Fibroblast of villous mesenchyme (primary cell): ENCODE measurements around the gene CCL3. TPM values are rescaled to one million over a fixed set of nuclear protein-coding genes. Genes with fewer than 3 reads are reported as not detected.
"Not testable (repeated sequence)": the region's sequence is repeated elsewhere in the genome, so short reads cannot be mapped to it uniquely, and the experiment has no call there.

Source experiments
- DNase-seq: peaks from one replicate; pipeline ENCODE4 v3.0.0-alpha.2; 2010; ENCODE audit warnings: low read depth
- H3K4me3 ChIP-seq: 2 replicates; pipeline ENCODE4 v1.5.1; 2011; ENCODE audit warnings: low read depth, mild to moderate bottlenecking, low read length
- total RNA-seq: library from RNA; depleted of rRNA; stranded (reverse); fragments of >200 nt; gene quantifications from 2 replicates; pipeline ENCODE4 v1.2.3, GENCODE V29; 2012
- TF ChIP-seq, protein P1 (sequence below): IDR thresholded peaks from 2 replicates; pipeline ENCODE4 v1.5.1; 2012; ENCODE audit warnings: low read depth, mild to moderate bottlenecking, low read length; ENCODE audit not compliant: insufficient read depth

CCL3 gene
- total RNA-seq, 1 donor, result not detected

GRCh38 chr17:36105781-36106492 is 16.0 kb upstream of the CCL3 start:
- TF ChIP-seq, protein P1, sequence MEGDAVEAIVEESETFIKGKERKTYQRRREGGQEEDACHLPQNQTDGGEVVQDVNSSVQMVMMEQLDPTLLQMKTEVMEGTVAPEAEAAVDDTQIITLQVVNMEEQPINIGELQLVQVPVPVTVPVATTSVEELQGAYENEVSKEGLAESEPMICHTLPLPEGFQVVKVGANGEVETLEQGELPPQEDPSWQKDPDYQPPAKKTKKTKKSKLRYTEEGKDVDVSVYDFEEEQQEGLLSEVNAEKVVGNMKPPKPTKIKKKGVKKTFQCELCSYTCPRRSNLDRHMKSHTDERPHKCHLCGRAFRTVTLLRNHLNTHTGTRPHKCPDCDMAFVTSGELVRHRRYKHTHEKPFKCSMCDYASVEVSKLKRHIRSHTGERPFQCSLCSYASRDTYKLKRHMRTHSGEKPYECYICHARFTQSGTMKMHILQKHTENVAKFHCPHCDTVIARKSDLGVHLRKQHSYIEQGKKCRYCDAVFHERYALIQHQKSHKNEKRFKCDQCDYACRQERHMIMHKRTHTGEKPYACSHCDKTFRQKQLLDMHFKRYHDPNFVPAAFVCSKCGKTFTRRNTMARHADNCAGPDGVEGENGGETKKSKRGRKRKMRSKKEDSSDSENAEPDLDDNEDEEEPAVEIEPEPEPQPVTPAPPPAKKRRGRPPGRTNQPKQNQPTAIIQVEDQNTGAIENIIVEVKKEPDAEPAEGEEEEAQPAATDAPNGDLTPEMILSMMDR, result no peak
- DNase-seq, result no peak
- H3K4me3 ChIP-seq, result no peak overlapping the region

DNA sequence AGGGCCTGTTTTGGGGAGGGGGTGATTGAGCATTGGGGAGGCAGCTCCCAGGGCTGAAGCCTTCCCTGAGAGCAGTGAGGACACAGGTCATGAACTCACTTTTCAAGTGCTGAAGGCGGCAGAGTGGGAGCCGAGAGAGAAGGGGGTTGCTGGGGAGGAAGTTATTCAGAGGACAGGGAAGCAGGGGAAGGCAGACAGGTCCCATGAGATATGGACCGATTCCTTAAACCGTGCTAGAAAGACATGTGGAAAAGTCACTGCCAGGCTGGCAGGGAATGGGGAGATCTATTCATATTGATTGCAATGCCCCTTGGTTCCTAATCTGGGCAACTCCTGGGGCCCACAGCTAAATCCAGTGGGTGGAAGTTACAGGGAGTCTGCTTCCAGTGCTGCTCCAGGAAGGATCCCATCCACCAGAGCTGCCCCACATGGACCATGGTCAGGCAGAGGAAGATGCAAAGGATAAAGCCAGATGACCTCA is 14.8 kb upstream of the CCL3 start:
- H3K4me3 ChIP-seq, result no peak overlapping the region
- TF ChIP-seq, protein P1, result no peak
- no peak for DNase-seq

DNA sequence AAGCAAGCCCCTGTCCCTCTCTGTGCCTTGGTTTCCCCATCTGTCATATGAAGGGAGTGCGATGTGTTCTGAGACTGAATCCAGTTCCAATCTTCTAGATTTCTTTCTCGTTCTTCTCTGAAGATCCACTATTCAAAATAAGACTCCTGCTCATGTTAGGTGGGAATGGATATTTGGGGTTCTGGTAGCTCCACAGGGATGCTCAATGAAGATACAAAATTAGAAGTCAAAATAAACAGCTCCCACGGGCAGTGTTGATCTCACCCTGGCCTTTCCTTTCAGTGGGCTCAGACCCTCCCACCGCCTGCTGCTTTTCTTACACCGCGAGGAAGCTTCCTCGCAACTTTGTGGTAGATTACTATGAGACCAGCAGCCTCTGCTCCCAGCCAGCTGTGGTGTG is 14.3 kb upstream of the CCL3 start:
- DNase-seq, H3K4me3 ChIP-seq: not testable (repeated sequence)

DNA sequence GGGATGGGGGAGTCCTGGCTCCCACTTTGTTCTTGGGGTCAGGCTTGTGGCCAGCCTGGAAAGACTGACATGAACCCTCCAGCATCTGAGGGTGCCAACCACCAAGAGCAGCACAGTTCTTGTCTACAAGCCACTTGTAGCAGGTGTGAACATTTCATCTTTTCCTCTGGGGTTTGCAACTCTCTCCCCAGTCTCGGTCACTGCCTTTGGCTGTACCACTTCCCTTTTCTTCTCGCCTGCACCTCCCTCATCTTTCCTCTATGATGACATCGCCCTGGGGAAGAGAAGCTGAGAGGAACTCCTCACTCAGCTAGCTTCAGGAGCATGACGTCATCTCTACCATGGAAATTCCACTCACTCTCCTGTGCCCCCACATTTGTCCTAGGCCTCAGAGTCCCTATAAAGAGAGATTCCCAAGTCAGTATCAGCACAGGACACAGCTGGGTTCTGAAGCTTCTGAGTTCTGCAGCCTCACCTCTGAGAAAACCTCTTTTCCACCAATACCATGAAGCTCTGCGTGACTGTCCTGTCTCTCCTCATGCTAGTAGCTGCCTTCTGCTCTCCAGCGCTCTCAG is 13.5 kb upstream of the CCL3 start, which contains the start of gene CCL4:
CCL4 (plus strand) TSS at position 427 of the 575 bp plus-strand sequence; CDS start at position 506, 79 bp downstream.
- not testable (repeated sequence) for DNase-seq, H3K4me3 ChIP-seq

DNA sequence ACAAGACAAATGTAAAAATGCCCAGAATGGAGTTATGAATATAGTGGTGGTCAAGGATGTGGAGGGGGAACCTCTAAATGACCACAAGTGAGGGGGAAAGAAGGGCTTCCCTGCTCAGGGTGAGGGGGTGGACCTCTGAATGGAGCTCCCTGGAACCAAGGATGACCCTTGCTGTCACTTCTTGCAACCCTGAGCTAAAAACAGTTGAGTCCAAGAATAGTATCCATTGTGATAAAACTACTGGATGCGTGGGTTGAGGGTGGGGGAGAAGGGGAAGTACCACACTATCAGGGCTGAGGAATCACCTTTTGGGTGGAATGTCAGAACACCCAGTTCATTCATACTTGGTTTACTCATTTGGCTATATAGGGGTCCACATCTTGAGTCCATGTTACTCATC is 9.1 kb upstream of the CCL3 start:
- H3K4me3 ChIP-seq, DNase-seq: not testable (repeated sequence)

DNA sequence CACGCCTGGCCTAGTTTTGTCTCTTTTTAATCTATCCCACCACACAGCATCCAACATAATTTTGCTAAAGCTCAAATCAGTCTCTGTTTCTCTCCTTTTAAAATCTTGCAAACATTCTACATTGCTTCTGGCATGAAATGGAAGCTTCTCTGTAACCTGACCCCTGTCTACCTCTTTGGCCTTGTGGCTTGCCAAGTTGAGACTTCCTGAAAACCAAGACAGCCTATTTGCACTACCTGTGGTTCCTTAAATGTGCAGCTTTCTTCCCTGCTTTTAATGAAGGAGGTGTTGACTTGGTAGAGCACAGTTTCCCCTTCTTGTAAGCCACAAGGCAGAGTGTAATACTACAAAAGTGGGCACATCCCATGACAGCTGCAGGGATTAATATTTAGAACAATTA is 6.0 kb upstream of the CCL3 start:
- H3K4me3 ChIP-seq, result no peak overlapping the region
- TF ChIP-seq, protein P1, result no peak
- no peak for DNase-seq

- H3K4me3 ChIP-seq, result no peak overlapping the region
- TF ChIP-seq, protein P1, result no peak
- no peak for DNase-seq
Measured at GRCh38 chr17:36094746-36095145, 4.8 kb upstream of the CCL3 start.

DNA sequence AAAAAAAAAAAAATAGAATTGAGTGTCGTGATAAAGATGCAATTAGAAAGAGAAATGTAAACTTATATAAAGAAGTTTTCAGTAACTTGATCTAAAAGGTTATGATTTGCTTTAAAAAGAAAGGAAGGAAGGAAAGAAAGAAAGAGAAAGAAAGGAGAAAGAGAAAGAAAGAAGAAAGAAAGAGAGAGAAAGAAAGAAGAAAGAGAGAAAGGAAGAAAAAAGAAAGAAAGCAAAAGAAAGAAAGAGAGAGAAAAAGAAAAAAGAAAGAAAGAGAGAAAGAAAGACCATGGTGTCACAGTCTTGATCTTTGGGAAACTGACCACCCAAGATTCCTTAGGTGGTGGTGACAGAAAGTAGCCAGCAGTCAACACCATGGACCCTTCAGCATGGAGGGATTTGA is 4.3 kb upstream of the CCL3 start:
- H3K4me3 ChIP-seq, result no peak overlapping the region
- TF ChIP-seq, protein P1, result no peak
- no peak for DNase-seq

- not testable (repeated sequence) for H3K4me3 ChIP-seq, DNase-seq
Measured at GRCh38 chr17:36092715-36093114, 2.8 kb upstream of the CCL3 start.
